Caco-2 (cell line): ENCODE results near the gene MAPK4. TPM values are rescaled to one million over a fixed set of nuclear protein-coding genes. Genes with fewer than 3 reads are reported as not detected.

Source experiments
- BruUV-seq: library from RNA; stranded (reverse); fragments of 400-500 nt; replicated peaks from 2 replicates; lab custom pipeline; 2021; lab: Mats Ljungman, UMichigan
- CTCF ChIA-PET: fragments of 300-600 bp; sonication (Branson Sonifier 250); formaldehyde crosslinking; loops from one replicate; lab custom pipeline; 2022; ENCODE audit warnings: antibody characterized with exemption; lab: Charles Lee
- POLR2A ChIA-PET: fragments of 300-600 bp; sonication (Branson Sonifier 250); formaldehyde crosslinking; loops from one replicate; lab custom pipeline; 2022; ENCODE audit warnings: antibody characterized with exemption; lab: Charles Lee
- DNase-seq, 2 experiments: peaks; one replicate each; pipeline versions ENCODE4 v3.0.0 to v3.0.0-alpha.2; 2020 to 2022
- H3K27me3 ChIP-seq: replicated peaks from 2 replicates; pipeline ENCODE4 v1.6.0; 2011; ENCODE audit warnings: low read length; ENCODE audit not compliant: control insufficient read depth, insufficient read depth
- H3K36me3 ChIP-seq: 2 replicates; pipeline ENCODE4 v1.5.1; 2011; ENCODE audit warnings: low read length; ENCODE audit not compliant: control insufficient read depth, insufficient read depth
- H3K4me1 ChIP-seq: fragments of 250-450 bp; sonication (Bioruptor Pico); 2 replicates; pipeline ENCODE4 v1.5.1; 2020; ENCODE audit warnings: mild to moderate bottlenecking
- H3K4me3 ChIP-seq: 2 replicates; pipeline ENCODE4 v1.5.1; 2011; ENCODE audit warnings: low read depth, mild to moderate bottlenecking, control low read depth, low read length
- H3K9me3 ChIP-seq: fragments of 250-450 bp; sonication (Bioruptor Pico); 2 replicates; pipeline ENCODE4 v1.5.1; 2020; ENCODE audit warnings: mild to moderate bottlenecking, moderate library complexity
- H3K27ac Mint-ChIP-seq: one replicate; pipeline ENCODE4 v1.8.0; 2022; ENCODE audit warnings: mixed read lengths; ENCODE audit not compliant: unreplicated experiment
- H3K27me3 Mint-ChIP-seq: one replicate; pipeline ENCODE4 v1.8.0; 2022; ENCODE audit warnings: mixed read lengths; ENCODE audit not compliant: insufficient read depth, unreplicated experiment
- H3K36me3 Mint-ChIP-seq: one replicate; pipeline ENCODE4 v1.8.0; 2022; ENCODE audit warnings: mild to moderate bottlenecking, mixed read lengths; ENCODE audit not compliant: insufficient read depth, unreplicated experiment
- H3K4me1 Mint-ChIP-seq: one replicate; pipeline ENCODE4 v1.8.0; 2022; ENCODE audit warnings: low read depth, mixed read lengths; ENCODE audit not compliant: unreplicated experiment
- H3K4me3 Mint-ChIP-seq: one replicate; pipeline ENCODE4 v1.8.0; 2022; ENCODE audit warnings: mild to moderate bottlenecking, moderate library complexity, mixed read lengths; ENCODE audit not compliant: unreplicated experiment
- H3K9me3 Mint-ChIP-seq: one replicate; pipeline ENCODE4 v1.8.0; 2022; ENCODE audit warnings: mixed read lengths; ENCODE audit not compliant: unreplicated experiment
- intact Hi-C: fragments of 100-400 bp; cut with micrococcal nuclease; formaldehyde crosslinking; loops from one replicate; pipeline ENCODE4 v1.10.0; 2022; ENCODE audit not compliant: unreplicated experiment
- total RNA-seq: library from RNA; stranded (reverse); gene quantifications from 2 replicates; pipeline ENCODE4 v1.2.3, GENCODE V29; 2022
- TF ChIP-seq, protein P1 (sequence below), 2 experiments: fragments of 200-600 bp in 1 of 2; IDR thresholded peaks; 1 replicate in 1 of 2; 2 replicates in 1 of 2; pipeline versions ENCODE4 v1.5.1 to v1.8.0; 2011 to 2022; ENCODE audit warnings: antibody characterized with exemption in 1 of 2, control low read depth in 1 of 2, inconsistent platforms in 1 of 2, low read depth in 1 of 2, low read length in 1 of 2, mild to moderate bottlenecking in 1 of 2, moderate library complexity in 1 of 2; ENCODE audit not compliant: insufficient read depth in 1 of 2, severe bottlenecking in 1 of 2, unreplicated experiment in 1 of 2

Gene MAPK4
- total RNA-seq, 1 experiment from 2014 or later = 0.88 TPM

DNA sequence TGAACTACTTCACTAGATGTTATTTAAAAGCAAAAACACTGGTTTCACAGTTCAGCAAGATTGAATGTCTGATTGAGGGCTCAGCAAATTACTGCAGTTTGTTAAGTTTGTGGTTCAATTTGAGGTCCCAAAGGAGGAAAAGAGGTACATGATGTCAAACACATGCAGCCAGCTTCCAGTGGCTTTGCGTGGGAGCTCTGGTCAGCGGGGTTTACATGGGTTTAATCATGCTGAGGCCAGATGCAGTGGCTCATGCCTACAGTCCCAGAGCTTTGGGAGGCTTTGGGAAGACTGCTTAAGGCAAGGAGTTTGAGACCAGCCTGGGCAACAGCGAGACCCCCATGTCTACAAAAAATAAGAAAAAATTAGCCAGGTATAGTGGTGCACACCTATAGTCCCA is 111.5 kb downstream of the MAPK4 start:
- DNase-seq = no peak
- BruUV-seq = no TSS peak
- no peaks in the 10 kb centered on the region for H3K9me3 ChIP-seq
- intact Hi-C loops = no loop called here
- ChIA-PET POLR2A (no interaction called here), CTCF (no interaction called here)
- 0 out of 2 replicates have a peak, but pooled peaks cover 3% of the 10 kb centered on the region for H3K4me1 ChIP-seq
- H3K4me3 ChIP-seq = no peak overlapping the region
- Mint-ChIP-seq H3K4me3 (no peak overlapping the region), H3K4me1 (no peaks in the 10 kb centered on the region), H3K36me3 (no peaks in the 10 kb centered on the region), H3K27ac (no peak overlapping the region), H3K27me3 (no peaks in the 10 kb centered on the region), H3K9me3 (no peaks in the 10 kb centered on the region)
- no peaks in the 10 kb centered on the region for H3K27me3 ChIP-seq
- no peaks in the 10 kb centered on the region for H3K36me3 ChIP-seq
- TF ChIP-seq, protein P1, sequence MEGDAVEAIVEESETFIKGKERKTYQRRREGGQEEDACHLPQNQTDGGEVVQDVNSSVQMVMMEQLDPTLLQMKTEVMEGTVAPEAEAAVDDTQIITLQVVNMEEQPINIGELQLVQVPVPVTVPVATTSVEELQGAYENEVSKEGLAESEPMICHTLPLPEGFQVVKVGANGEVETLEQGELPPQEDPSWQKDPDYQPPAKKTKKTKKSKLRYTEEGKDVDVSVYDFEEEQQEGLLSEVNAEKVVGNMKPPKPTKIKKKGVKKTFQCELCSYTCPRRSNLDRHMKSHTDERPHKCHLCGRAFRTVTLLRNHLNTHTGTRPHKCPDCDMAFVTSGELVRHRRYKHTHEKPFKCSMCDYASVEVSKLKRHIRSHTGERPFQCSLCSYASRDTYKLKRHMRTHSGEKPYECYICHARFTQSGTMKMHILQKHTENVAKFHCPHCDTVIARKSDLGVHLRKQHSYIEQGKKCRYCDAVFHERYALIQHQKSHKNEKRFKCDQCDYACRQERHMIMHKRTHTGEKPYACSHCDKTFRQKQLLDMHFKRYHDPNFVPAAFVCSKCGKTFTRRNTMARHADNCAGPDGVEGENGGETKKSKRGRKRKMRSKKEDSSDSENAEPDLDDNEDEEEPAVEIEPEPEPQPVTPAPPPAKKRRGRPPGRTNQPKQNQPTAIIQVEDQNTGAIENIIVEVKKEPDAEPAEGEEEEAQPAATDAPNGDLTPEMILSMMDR (IDR thresholded peaks at IDR 0.05; ENCODE audit: insufficient read depth in 1 of 2, low read depth in 1 of 2, low read length in 1 of 2, severe bottlenecking in 1 of 2, unreplicated experiment in 1 of 2) = no peak

DNA sequence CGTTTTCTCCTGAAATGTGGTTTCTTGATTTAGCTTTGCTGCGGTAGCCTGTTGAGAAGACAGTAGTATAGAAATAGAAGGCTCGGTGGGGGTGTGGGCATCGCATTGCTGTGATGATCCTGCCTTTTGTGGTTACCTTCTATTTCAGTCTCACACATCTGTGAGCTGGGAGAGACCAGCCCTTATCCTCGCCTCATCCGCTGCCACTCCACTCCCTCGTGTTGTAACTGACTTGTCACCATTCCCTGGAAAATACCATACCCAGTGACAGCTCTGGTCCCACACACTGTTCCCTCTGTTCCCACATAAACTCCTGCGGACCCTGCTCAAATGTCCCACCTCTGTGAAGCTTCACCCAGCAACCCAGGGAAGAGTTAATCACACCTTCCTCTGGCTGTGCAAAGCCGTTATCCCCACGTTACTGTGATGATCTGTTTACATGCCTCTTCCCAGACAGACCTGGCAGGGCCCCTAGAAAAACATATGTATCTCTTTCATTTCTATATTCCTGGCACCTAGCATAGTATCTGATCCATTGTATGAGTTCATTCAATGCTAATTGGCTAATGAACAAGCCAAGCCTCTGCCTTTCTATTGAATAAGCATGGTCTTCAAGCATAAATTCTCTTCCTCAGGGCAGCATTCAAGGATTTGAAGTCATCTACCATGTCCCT is 114.6 kb downstream of the MAPK4 start:
- DNase-seq = no peak
- H3K27ac Mint-ChIP-seq = no peak overlapping the region
- TF ChIP-seq, protein P1 (IDR thresholded peaks at IDR 0.05; ENCODE audit: insufficient read depth in 1 of 2, low read depth in 1 of 2, low read length in 1 of 2, severe bottlenecking in 1 of 2, unreplicated experiment in 1 of 2) = no peak
- Histone ChIP-seq H3K4me3 (no peak overlapping the region), H3K4me1 (0 out of 2 replicates have a peak, but pooled peaks cover 3% of the 10 kb centered on the region), H3K9me3 (no peaks in the 10 kb centered on the region), H3K27me3 (no peaks in the 10 kb centered on the region), H3K36me3 (no peaks in the 10 kb centered on the region)
- intact Hi-C loops = no loop called here
- no peaks in the 10 kb centered on the region for H3K9me3 Mint-ChIP-seq
- CTCF ChIA-PET = no interaction called here
- no peaks in the 10 kb centered on the region for H3K27me3 Mint-ChIP-seq
- BruUV-seq = no TSS peak
- H3K4me3 Mint-ChIP-seq = no peak overlapping the region
- H3K36me3 Mint-ChIP-seq = no peaks in the 10 kb centered on the region
- POLR2A ChIA-PET = no interaction called here
- no peaks in the 10 kb centered on the region for H3K4me1 Mint-ChIP-seq

DNA sequence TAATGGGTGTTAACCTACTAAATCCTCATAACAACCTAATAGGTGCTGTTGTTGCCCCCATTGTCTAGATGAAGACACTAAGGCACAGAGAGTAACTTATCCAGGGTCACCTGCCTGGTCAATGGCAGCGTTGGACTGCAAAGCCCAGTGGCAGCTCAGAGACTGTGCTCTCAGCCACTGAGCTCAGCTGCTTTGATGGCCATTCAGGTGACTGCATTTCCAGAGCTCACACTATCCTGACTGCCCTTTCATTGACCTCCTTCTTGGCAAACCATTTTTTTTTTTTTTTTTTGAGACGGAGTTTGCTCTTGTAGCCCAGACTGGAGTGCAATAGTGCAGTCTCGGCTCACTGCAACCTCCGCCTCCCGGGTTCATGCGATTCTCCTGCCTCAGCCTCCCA is 115.2 kb downstream of the MAPK4 start:
- no peaks in the 10 kb centered on the region for H3K27me3 ChIP-seq
- Mint-ChIP-seq H3K9me3 (no peaks in the 10 kb centered on the region), H3K27ac (no peak overlapping the region), H3K27me3 (no peaks in the 10 kb centered on the region), H3K36me3 (no peaks in the 10 kb centered on the region), H3K4me1 (no peaks in the 10 kb centered on the region), H3K4me3 (no peak overlapping the region)
- H3K4me1 ChIP-seq = 0 out of 2 replicates have a peak, but pooled peaks cover 3% of the 10 kb centered on the region
- POLR2A ChIA-PET = no interaction called here
- TF ChIP-seq, protein P1 (IDR thresholded peaks at IDR 0.05; ENCODE audit: insufficient read depth in 1 of 2, low read depth in 1 of 2, low read length in 1 of 2, severe bottlenecking in 1 of 2, unreplicated experiment in 1 of 2) = no peak
- no peak overlapping the region for H3K4me3 ChIP-seq
- H3K36me3 ChIP-seq = no peaks in the 10 kb centered on the region
- no TSS peak for BruUV-seq
- H3K9me3 ChIP-seq = no peaks in the 10 kb centered on the region
- CTCF ChIA-PET = no interaction called here
- intact Hi-C loops = no loop called here
- DNase-seq = no peak
